HG02642 (cell line): ENCODE results near the gene C2CD2L.
"Not testable (repeated sequence)": the region's sequence is repeated elsewhere in the genome, so short reads cannot be mapped to it uniquely, and the experiment has no call there.

ENCODE experiments used
- ATAC-seq: cut with Tn5 transposase; IDR thresholded peaks from one replicate; pipeline ENCODE4 v1.9.1; 2021; ENCODE audit warnings: mild to moderate bottlenecking; ENCODE audit not compliant: unreplicated experiment, poor library complexity

Gene C2CD2L

DNA sequence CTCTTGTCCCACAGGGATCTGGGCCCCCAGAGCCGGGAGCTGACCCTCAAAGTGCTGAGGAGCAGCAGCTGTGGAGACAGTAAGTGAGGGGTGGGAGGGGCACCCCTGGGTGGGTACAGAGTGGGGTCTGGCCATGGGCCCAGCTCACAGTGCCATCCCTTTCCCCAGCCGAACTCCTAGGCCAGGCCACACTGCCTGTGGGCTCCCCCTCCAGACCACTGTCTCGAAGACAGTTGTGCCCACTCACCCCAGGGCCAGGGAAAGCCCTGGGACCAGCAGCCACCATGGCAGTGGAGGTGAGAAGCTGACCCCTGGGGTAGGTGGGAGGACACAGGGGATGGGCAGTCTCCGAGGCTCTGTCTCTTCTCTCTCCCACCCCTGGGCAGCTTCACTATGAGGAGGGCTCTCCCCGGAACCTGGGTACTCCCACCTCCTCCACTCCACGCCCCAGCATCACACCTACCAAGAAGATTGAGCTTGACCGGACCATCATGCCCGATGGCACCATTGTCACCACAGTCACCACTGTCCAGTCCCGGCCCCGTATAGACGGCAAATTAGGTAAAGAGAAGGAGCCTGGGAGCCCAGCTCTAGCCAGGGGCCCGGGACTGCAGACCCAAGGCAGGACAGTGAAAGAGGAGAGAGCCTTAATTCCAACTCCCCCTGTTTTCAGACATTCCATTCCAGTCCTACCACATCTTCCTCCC, 5.3 kb downstream of the C2CD2L start:
- no peak for ATAC-seq

DNA sequence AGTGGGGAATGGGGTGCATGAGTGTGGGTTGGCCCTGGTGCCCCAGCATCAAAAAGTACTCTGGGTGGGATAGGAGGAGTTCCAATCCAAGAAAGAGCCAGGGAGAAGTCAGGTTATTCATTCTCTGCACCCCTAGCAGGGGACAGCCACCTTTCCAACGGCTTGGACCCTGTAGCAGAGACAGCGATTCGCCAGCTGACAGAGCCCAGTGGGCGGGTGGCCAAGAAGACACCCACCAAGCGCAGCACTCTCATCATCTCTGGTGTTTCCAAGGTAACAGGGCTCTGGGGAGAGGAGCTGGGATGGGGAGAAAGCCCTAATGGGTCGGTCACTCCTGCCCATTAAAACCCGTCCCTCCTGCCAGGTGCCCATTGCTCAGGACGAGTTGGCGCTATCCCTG, 6.6 kb downstream of the C2CD2L start:
- no peak for ATAC-seq

DNA sequence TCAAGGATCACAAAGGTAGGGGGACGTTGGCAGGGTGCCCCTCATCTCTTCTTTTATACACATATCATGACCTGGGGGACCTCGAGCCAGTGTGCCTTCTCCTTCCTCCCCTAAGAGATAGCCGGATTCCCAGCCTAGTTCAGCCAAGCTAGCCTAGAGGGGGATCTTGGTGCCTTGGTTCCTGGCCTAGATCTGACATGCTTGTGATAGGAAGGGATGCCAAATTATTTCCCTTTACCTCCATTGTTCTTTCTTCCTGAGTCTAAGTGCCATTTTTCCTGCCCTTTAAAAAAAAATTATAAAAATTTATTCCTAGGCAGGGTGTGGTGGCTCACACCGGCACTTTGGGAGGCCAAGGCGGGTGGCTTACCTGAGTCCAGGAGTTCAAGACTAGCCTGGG, 7.2 kb downstream of the C2CD2L start:
- no peak for ATAC-seq

DNA sequence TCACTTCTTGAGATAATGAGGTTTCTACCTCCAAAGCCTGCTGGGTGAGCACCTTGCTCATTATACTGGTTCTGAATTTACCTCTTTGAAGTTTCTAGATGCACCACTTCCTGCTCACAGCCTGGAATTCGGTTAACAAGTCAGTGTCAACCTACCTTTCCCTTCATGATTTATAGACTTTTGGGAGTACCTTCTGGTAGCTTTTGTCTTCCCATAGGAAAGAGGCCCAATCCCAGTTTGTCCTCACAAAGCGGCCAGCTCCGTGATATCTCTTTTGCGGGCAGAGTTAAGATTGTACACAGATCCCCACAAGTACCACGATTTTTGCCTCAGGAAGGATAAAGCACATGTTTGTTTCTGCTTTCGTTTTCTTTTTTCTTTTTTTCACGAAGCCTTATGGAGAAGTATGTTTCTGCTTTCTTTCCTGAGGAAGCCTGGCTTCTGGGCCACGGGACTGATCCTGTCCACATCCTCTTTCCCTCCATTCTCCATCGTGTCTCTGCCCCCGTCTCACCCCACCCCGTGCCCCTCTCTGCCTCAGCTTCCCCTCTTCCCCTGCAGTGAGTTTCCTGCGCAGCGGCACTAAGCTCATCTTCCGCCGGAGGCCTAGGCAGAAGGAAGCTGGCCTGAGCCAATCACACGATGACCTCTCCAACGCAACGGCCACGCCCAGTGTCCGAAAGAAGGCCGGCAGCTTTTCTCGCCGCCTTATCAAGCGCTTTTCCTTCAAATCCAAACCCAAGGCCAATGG, 8.5 kb downstream of the C2CD2L start:
- ATAC-seq: no peak

DNA sequence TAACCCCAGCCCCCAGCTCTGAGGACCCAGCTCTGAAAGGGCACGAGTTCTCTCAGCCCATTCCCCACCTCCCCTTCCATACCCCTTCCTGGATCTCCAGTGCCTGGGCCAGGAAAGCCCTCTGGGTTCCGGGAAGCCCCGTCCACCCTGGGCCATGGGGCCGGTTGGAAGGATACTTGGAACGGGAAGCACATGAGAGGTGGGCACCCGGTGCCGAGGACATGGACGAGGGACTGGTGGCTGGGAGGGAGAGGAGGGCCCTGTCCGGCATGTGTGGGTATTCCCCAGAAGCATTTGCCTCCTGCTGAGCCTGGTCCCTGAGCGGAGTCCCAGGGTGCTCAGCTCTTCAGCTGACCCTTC, 9.1 kb downstream of the C2CD2L start:
- no peak for ATAC-seq

DNA sequence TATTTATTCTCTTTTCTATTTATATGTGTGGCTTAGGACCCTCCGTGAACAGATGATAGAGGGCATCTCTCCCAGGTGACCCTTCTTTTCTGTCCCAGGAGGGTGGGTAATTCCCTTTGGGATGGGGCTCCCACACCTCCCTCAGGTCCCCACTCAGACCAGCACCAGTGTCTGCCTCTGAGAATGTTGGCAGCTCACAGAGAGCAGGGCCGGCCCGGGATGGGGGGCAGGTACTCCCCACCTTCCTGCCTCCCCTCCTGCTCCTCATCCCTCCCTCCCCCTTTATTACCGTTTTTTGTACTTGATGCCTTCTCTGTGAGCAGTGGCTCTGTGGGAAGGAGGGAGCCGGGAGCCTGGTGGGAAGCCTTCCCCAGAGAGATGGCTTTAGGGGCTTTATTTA, 9.5 kb downstream of the C2CD2L start:
- ATAC-seq: no peak

DNA sequence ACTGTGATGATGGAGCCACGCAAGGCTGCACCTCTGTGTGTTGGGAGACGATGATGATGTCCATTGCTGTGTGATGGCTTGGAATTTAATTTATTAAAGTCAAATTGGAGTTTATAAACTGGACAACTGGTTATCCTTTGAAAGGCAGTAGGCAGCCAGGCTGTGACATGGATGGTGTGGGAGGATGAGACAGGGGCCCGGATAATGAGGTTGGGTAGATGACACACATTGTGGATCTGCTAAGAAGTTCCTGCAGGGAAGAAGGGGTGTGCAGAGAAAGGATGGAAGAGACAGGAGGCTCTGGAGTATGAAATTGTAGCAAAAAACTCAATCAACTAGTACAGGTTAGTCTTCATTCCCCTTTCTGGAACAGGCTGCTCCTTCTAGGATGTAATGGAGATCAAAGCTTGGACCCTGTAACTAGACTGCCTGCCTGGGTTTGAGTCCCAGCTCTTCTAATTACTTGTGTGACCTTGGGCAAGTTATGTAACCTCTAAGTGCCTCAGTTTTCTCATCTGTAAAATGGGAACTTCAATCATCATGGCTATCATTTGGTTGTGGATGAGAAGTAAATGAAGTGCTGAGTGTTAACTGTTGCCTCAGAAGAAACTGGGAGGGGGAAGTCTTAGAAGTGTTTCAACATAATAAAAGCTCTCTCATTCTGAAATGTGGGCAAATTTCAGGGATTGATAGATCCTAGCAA, 10.0 kb downstream of the C2CD2L start:
- no peak for ATAC-seq

DNA sequence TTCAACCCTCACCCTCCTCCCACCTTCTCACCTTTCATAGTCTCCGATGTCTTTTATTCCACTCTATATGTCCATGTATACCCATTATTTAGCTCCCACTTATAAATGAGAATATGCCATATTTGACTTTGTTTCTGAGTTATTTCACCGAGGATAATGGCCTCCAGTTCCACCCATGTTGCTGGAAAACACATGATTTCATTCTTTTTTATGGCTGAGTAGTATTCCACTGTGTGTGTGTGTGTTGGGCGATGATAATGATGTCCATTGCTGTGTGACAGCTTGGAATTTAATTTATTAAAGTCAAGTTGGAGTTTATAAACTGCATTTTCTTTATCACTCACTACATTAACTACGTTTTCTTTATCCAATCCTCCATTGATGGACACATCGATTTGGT, 11.1 kb downstream of the C2CD2L start:
- ATAC-seq: no peak

DNA sequence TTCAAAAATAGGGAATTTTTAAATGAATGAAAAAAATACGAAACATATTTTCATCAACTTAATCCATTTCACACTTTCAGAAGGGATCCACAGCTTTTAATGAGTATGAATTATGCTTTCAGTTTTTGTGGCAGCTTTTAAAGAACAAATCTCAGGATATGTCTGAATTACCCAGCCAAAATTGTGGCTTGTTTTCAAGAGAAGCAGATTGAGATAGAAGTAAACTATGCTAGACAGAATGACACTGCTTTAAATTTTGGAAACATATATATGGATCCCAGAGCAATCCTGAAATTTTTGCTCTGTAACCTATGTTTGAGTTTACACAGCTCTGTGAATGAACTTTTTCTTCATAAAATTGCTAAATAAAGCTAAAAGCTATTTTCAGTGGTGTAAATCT, 11.8 kb downstream of the C2CD2L start:
- no peak for ATAC-seq

DNA sequence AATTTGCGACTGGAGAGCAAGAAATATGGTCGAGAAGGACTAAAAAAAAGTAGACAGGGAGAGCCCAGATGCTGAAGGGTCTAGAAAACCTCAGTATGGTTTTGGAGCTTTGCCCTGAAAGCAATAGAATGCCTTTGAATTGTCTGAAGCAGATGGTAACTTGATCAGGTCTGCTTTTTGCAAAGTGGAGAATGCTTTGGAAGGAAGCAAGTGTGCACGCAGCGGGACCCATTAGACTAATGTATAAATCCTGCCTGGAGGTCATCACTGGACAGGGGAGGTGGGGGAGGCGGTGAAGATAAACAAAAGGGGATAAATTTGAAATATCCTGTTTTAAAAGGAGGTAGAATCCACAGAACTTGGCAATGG, 13.5 kb downstream of the C2CD2L start:
- ATAC-seq: no peak

DNA sequence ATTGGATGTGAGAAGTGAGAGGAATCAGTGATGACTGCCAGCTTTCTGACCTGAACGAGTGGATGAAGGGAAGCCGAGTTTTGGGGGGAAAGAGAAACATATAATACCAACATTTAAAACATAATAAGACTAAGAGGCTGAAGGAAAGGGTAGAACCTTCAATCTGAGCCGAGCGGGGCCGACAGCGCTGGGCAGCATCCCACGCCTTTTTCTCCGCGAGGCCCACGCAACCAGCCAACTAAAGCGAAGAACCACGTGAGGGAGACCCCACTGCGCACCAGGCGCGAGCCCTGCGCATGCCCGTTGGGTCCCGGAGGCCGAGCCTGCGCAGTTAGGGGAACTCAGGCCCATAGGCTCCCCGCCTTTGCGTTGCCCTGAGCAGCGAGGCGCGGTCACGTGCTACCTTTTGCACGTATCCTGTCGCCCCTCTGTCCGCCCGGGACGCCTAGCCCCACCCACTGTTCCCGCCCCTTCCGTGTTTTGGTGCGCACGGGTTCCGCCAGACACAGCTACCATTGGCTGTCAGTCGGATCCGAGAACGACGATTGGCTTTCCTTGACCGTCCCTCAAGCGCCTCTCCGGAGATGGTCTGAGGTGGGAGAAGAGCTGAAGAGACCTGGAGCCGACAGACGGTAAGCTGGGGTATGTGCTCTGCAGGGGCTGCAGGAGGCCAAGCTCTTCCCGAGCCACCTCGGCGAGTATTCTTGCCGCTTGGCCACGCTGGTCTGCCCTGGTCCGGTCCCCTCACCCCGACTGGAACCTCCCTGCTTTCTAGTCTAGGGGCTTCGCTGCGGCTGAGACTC, 14.1 kb downstream of the C2CD2L start, which contains the start of gene HINFP:
Gene HINFP (plus strand): TSS at position 573 of the 803 bp plus-strand sequence. CDS start 5,365 bp downstream, outside the sequence.
- ATAC-seq: peak; percentile 97

DNA sequence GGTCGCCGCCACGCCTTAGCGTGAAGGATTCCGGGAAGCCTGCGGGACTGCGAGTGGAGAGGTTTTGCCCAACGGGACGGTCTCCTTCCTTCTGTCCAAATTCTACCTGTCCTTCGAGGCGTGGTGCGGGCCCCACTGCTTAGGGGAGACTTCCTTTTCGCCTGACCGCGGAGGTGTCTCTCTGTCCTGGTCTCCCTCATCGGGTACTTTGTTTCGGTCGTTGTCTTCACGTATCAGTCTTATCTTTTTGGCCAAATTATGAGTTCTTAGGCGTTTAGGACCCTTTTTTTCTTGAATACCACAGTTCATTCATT, 14.6 kb downstream of the C2CD2L start:
- ATAC-seq: no peak

DNA sequence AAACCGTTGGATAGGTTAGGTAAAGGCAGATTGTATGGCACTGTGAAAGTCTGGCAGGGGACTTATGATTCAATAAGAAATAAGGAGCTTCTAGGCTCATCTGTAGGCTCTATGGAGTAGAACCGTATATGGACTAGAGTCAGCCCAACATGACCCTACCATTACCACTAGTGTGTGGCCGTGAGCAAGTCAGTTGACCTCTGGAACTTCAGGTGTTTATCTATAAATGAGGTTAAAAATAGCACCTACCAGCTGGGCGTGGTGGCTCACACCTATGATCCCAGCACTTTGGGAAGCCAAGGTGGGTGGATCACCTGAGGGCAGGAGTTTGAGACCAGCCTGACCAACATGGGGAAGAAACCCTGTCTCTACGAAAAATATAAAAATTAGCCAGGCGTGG, 18.7 kb downstream of the C2CD2L start:
- ATAC-seq: no peak

DNA sequence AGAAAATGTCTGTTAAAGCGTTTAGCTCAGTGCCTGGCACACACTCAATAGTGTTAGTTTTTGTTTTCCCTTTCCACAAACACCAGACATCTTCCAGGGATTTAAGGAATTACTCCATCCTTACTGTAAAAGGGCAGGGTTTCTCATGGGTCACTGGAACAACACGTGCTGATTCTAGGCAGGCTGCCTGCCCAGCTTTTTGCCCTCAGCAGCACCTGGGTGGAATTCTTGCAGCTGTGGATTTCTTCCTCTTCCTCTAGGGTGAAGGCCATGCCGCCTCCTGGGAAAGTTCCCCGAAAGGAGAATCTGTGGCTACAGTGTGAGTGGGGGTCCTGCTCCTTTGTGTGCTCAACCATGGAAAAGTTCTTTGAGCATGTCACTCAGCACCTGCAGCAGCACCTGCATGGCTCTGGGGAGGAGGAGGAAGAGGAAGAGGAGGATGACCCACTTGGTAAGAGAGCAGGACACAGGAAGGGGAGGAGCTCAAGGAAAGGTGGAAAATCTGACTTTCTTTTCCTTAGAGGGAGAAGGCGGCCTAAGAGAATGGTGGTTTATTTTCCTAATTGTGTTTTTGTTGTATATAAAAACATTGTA, 19.6 kb downstream of the C2CD2L start:
- ATAC-seq: no peak

DNA sequence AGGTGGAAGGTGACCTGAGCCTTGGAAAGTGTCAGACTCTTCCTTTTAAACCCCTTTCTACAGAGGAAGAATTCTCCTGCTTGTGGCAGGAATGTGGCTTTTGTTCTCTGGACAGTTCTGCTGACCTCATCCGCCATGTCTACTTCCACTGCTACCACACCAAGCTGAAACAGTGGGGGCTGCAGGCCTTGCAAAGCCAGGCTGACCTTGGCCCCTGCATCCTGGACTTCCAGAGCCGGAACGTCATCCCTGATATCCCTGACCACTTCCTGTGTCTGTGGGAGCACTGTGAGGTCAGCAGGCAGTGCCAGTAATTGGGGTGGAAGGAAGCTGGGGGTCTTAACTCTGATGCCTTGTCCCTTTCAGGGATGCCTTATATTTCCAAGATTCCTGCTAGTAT, 23.5 kb downstream of the C2CD2L start:
- no peak for ATAC-seq

DNA sequence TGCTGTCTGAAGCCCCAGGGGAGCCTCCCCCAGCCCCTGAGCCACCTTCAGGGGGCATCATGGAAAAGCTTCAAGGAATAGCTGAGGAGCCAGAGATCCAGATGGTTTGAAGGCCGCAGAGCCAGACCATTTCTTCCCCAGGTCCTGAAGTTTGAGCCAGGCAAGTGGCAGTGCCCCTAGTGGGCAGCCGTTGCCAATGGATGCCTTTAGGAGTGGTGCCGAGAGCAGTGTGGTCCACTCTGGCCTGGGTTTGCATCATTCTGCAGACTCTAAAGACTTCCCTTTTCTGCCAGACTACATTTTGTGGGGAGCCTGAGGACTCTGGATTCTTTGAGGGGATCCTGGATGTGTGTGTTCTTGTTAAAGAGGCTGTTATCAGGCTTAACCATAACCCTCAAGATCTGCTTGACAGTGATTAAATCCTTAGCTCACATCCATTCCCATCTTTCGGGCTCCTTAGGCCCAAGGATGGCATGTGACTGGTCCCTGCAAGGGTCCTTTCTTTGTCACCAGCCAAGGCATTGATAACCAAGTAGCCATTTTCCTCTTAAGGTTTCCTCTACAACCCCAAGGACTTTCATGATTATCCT, 27.3 kb downstream of the C2CD2L start:
- ATAC-seq: no peak

DNA sequence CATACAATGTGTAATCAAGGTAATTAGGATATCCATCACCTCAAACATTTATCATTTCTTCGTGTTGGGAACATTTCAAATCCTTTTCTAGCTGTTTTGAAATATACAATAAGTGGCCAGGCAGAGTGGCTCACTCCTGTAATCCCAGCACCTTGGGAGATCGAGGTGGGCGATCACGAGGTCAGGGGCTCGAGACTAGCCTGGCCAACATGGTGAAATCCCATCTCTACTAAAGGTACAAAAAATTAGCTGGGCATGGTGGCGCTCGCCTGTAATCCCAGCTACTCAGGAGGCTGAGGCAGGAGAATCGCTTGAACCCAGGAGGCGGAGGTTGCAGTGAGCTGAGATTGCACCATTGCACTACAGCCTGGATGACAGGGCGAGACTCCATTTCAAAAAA, 32.1 kb downstream of the C2CD2L start:
- not testable (repeated sequence) for ATAC-seq

DNA sequence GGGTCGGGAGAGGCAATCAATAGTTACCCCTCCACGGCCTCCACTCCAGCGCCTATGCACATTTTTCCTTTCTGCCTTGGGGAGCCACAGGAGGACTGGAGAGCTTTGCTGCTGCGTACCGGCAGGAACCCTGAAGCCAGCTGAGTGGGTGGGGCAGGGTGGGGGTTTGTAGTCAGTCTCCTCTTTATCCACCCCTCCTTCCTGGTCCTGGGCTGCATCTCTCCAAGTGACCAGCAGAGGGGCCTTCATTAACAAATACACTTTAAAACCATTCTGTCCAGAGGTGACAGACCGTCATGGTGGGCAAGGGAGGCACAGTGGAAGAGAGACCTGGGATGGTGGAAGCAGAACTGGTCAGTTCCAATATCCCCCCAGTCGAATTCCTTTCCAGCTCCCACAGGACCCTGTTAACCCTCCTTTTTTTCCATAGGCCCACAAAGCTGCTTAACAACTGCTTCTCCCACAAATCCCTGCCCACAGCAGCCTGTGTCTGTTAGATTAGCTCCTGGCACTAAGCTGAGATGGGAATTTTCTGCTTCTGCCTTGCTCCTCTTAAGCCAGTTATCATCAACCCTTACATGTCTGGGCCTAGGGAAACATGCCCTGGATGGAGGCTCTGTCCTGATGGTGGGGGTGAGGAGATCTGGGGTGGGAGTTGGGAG, 37.8 kb downstream of the C2CD2L start:
- ATAC-seq: peak; percentile 59

DNA sequence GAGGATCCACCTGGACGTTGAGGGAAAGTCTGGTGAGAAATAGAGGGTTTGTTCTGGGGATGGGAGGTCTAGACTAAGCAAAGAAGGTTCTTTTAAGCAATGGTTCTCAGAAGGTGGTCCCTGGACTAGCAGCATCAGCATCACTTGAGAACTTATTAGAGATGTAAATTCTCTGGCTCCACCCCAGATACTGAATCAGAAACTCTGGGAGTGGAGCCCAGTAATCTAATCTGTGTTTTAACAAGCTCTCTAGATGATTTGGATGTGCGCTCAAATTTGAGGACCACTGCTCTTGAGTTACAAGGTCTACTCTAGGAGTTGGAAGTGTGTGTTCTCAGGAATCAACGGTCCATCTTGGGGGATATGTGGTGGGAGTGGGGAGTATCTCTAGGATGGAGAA, 38.4 kb downstream of the C2CD2L start:
- ATAC-seq: no peak
